Islet precursor cell (in vitro differentiated cells): ENCODE measurements around the gene PHYKPL.

Experiments used
- DNase-seq: peaks from one replicate; pipeline ENCODE4 v3.0.0-alpha.2; 2018

The PHYKPL gene

GRCh38 chr5:178221853-178222252 is 10.7 kb downstream of the PHYKPL start:
- peak; percentile 47 for DNase-seq

GRCh38 chr5:178221282-178221681 is 11.3 kb downstream of the PHYKPL start:
- peak; percentile 47 for DNase-seq

DNA sequence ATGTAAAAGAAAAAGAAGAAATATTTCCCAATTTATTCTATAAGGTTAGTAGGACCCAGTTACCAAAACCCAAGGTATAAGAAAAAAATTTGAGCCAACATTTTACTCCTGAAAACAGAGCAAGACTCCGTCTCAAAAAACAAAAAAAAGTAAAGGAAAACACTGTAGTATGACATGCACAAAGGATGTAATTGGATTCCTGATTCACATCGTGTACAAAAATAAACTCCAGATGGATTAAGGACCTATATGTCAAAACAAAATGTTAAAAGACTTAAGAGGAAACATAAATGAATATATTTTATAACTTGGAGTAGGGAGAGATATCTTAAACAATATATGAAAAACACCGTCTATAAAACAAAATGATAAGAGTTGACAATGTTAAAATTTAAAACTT is 13.8 kb downstream of the PHYKPL start:
- DNase-seq = no peak

- no peak for DNase-seq
Measured at GRCh38 chr5:178218237-178218776, 14.3 kb downstream of the PHYKPL start.

DNA sequence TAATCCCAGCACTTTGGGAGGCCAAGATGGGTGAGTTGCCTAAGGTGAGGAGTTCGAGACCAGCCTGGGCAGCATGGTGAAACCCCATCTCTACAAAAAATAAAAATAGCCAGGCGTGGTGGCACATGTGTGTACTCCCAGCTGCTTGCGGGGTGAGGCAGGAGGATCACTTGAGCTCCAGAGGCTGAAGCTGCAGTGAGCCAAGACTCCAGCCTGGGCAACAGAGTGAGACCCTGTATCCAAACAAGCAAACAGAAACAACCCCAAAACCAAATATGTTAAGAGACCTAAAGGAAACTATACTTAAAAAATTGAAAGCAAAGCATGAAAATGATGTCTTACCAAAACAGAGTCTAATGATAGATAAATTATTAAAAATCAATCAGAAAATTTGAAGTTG is 15.8 kb downstream of the PHYKPL start:
- DNase-seq = no peak

- DNase-seq = no peak
Measured at GRCh38 chr5:178216088-178216534, 16.5 kb downstream of the PHYKPL start.

DNA sequence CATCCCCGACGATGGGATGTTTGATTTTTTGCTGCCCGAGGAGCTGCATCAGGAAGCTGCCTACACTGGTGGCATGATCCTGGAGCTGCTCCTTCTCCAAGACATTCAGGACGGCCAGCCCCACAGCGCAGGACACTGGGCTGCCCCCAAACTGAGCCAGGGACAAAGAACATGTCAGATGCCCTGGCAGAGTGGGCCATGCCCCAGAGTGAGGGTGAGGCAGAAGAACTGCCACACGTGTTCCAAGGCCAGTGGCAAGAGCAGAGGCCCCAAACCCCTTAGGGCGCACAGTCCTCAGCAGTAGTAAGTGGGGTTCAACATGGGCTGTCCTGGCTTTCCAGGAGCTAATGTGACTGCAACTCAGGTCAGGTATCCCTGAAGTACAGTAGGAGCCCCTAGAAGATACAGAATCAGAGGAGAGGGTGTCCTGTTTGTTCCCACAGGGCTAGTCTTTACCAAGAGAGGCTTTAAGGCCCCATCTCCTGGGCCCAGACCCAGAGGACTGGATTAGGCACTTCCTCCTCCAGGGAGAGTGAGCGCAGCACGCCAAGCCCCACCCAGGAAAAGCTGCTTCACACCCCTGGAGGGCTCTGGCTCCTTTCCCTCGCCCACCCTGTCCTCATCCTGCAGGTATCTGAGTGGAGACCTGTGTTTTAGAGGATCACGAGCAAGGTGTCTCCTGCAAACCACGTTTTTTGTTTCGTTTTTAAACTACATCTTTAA is 17.2 kb downstream of the PHYKPL start:
- peak; percentile 51 for DNase-seq

GRCh38 chr5:178214160-178214803 is 18.3 kb downstream of the PHYKPL start:
- peak; percentile 49 for DNase-seq

DNA sequence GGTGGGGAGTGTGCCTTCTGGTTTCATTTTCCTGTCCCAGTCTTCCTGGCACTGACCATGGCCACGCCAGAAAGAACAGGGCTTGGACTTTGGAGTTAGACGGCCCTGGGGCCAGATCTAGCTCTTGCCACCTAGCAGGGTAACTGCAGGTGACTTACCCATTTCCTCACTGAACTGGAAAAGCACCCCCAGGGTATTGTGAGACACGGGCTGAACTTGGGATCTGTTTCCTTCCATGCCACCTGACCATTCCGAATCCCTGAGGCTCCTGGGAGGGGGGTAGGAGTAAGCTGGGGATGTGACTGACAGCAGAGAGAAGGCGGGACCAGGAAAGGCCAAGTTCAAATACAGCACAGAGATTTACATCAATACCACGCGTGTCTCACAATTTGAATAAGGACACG is 18.9 kb downstream of the PHYKPL start:
- DNase-seq = peak; percentile 38

GRCh38 chr5:178213003-178213461 is 19.6 kb downstream of the PHYKPL start:
- no peak for DNase-seq

GRCh38 chr5:178212241-178213002 is 20.2 kb downstream of the PHYKPL start:
- DNase-seq = peak; percentile 48

- peak; percentile 53 for DNase-seq
Measured at GRCh38 chr5:178211095-178212048, 21.2 kb downstream of the PHYKPL start.

GRCh38 chr5:178210686-178211085 is 21.9 kb downstream of the PHYKPL start:
- no peak for DNase-seq

- peak; percentile 48 for DNase-seq
Measured at GRCh38 chr5:178210073-178210535, 22.5 kb downstream of the PHYKPL start.

DNA sequence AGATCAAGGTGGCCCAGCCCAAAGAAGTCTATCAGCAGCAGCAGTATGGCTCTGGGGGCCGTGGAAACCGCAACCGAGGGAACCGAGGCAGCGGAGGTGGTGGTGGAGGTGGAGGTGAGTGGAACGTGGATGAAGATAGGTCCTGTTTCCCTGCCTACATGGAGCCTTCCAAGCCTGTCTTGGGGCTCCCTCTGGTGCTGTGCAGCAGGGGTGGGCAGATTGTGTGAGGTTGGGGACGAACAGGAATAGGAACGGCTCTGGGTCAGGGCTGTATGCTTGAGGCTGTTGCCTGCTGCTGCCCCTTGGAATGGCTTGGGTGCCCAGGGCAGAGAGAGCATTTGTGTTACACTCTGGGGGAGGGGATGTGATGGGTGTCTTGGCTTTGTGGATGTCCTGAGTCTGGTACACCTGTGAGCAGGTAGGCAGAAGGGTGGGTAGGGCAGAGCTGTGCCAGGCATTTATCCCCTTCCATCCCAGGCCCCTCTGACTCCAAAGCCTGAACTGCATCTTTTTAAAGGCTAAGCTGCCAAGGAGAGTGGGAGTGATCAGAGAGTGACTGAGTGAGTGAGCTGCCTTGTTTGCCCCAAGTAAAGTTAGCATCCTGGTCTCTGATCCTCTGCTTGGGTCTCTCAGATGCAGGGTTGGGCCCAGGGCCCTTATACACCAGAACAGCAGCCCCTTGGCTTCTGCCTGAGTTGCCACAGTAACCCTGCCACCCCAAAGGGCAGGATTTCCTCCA is 23.1 kb downstream of the PHYKPL start:
- DNase-seq = no peak

GRCh38 chr5:178208540-178209227 is 23.9 kb downstream of the PHYKPL start:
- DNase-seq = no peak

- peak; percentile 33 for DNase-seq
Measured at GRCh38 chr5:178207917-178208280, 24.7 kb downstream of the PHYKPL start.

DNA sequence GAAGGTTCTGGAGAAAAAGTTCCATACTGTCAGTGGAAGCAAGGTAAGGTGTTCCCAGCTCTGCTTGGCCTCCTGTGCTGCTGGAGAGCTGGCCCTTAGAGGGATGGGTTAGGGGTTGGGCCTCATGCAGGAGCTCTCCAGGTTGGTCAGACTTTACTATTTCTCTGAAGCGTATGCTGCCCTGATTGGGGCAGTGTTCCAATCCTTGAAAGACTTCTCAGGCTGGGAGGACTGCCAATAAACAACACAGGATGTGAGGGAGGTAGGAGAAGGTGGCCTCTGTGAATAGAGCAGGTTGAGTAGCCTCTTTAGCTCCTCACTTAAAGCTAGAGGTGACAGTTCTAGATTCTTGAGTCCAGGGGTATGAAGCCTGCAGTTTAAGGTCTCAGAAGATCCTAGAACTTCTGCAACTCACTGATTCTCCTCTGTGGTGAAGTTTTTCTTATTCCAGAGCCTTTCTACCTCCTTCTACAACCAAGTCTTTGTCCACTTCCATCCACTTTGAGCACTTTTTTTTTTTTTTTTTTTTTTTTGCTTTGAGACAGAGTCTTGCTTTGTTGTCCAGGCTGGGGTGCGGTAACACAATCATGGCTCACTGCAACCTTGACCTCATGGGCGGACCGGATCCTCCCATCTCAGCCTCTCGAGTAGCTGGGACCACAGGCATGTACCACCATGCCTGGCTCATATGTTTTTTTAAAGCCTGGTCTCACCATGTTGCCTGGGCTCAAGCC is 25.3 kb downstream of the PHYKPL start:
- DNase-seq = peak; percentile 43

DNA sequence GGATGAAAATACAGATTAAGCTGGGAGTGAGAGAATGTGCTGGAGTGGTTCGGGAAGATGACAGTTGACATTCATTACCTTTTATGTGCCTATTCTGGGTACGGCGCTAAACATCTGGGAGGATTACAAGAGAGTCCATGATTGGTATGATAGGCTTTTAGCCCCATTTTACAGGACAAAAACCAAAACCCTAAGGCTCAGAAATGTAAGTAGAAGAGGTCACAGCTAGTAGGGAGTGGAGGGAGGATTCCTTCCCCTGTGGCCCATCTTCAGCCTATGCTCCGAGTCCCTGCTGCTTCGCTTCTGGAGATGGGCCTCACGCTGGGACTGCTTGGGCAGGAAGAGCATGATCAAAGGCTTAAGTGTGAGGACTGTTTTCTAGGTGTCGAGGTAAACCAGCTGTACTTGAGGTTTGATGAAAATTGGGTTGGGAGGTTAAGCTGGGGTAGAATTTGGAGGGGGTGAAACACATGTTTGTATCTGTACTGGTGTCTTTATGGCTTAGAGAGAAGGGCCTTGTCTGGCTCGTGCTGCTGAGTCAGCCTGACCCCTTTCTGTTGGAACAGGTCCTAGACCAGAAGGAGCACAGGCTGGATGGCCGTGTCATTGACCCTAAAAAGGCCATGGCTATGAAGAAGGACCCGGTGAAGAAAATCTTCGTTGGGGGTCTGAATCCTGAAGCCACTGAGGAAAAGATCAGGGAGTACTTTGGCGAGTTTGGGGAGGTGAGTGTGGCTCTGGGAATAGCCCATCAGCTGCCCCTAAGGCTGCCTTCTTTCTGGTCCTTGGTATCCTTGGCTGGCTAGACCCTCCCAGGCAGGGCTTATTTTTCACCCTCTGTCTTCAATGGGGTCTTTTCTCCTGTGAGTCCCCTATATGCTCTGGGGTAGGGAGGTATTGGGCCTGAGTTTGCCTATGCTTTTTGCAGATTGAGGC is 26.2 kb downstream of the PHYKPL start:
- DNase-seq = no peak
